GF-D8 (cell line): Measurements from ENCODE around the gene C22orf39.

ENCODE experiments used
- DNase-seq: peaks from one replicate; lab custom pipeline; 2025; lab: John Stamatoyannopoulos, UW

Gene C22orf39

GRCh38 chr22:19477321-19478044 is 30.0 kb upstream of the C22orf39 start:
- no peak for DNase-seq

GRCh38 chr22:19476023-19476422 is 28.5 kb upstream of the C22orf39 start:
- no peak for DNase-seq

- DNase-seq = no peak
These were observed 26.1 kb upstream of the C22orf39 start for GRCh38 chr22:19473578-19473977.

- DNase-seq = no peak
These were observed 24.7 kb upstream of the C22orf39 start for GRCh38 chr22:19472233-19472632.

- DNase-seq = no peak
These were observed 24.1 kb upstream of the C22orf39 start for GRCh38 chr22:19471572-19471971.

- DNase-seq = no peak
These were observed 22.5 kb upstream of the C22orf39 start for GRCh38 chr22:19470010-19470409.

GRCh38 chr22:19469421-19469820 is 21.9 kb upstream of the C22orf39 start:
- DNase-seq = no peak

GRCh38 chr22:19467912-19468311 is 20.4 kb upstream of the C22orf39 start:
- DNase-seq = no peak

- DNase-seq = no peak
These were observed 19.6 kb upstream of the C22orf39 start for GRCh38 chr22:19466848-19467752.

GRCh38 chr22:19466126-19466716 is 18.7 kb upstream of the C22orf39 start:
- no peak for DNase-seq

- no peak for DNase-seq
These were observed 17.5 kb upstream of the C22orf39 start for GRCh38 chr22:19464975-19465374.

- no peak for DNase-seq
These were observed 17.0 kb upstream of the C22orf39 start for GRCh38 chr22:19464546-19464945.

- no peak for DNase-seq
These were observed 16.3 kb upstream of the C22orf39 start for GRCh38 chr22:19463491-19464469.

- no peak for DNase-seq
These were observed 15.5 kb upstream of the C22orf39 start for GRCh38 chr22:19463008-19463407.

- no peak for DNase-seq
These were observed 14.0 kb upstream of the C22orf39 start for GRCh38 chr22:19461506-19461905.

GRCh38 chr22:19460036-19460435 is 12.5 kb upstream of the C22orf39 start:
- DNase-seq = no peak

- no peak for DNase-seq
These were observed 10.4 kb upstream of the C22orf39 start for GRCh38 chr22:19457828-19458428.

- no peak for DNase-seq
These were observed 9.0 kb upstream of the C22orf39 start for GRCh38 chr22:19456541-19456940.

- no peak for DNase-seq
These were observed 8.3 kb upstream of the C22orf39 start for GRCh38 chr22:19455585-19456370.

GRCh38 chr22:19455033-19455432 is 7.5 kb upstream of the C22orf39 start:
- DNase-seq = no peak
